GM23338 (cell line): ENCODE results near the gene ZNF76.

Experiments
- EZH2 ChIP-seq: fragments of 200-600 bp; sonication (generic); IDR thresholded peaks from one replicate; pipeline ENCODE4 v1.8.0; 2017; ENCODE audit warnings: antibody characterized with exemption, mild to moderate bottlenecking, low read depth; ENCODE audit not compliant: unreplicated experiment
- EZH2phosphoT487 ChIP-seq: fragments of 200-600 bp; sonication (generic); IDR thresholded peaks from one replicate; pipeline ENCODE4 v1.8.1; 2018; ENCODE audit warnings: antibody characterized with exemption; ENCODE audit not compliant: unreplicated experiment
- JUNB ChIP-seq: IDR thresholded peaks from one replicate; pipeline ENCODE4 v1.6.1; 2016; ENCODE audit warnings: antibody characterized with exemption; ENCODE audit not compliant: unreplicated experiment
- POLR2AphosphoS5 ChIP-seq: IDR thresholded peaks from 2 replicates; pipeline ENCODE4 v1.6.1; 2016; ENCODE audit warnings: antibody characterized with exemption, low read depth
- TF ChIP-seq, protein P1 (sequence below), 2 experiments: fragments of 200-600 bp in 1 of 2; sonication (generic) in 1 of 2; conservative IDR thresholded peaks; 2 replicates each; pipeline versions ENCODE4 v1.5.1 to v1.6.1; 2016 to 2017; ENCODE audit warnings: antibody characterized with exemption in 2 of 2, low read depth in 2 of 2, mild to moderate bottlenecking in 2 of 2, moderate library complexity in 1 of 2

DNA sequence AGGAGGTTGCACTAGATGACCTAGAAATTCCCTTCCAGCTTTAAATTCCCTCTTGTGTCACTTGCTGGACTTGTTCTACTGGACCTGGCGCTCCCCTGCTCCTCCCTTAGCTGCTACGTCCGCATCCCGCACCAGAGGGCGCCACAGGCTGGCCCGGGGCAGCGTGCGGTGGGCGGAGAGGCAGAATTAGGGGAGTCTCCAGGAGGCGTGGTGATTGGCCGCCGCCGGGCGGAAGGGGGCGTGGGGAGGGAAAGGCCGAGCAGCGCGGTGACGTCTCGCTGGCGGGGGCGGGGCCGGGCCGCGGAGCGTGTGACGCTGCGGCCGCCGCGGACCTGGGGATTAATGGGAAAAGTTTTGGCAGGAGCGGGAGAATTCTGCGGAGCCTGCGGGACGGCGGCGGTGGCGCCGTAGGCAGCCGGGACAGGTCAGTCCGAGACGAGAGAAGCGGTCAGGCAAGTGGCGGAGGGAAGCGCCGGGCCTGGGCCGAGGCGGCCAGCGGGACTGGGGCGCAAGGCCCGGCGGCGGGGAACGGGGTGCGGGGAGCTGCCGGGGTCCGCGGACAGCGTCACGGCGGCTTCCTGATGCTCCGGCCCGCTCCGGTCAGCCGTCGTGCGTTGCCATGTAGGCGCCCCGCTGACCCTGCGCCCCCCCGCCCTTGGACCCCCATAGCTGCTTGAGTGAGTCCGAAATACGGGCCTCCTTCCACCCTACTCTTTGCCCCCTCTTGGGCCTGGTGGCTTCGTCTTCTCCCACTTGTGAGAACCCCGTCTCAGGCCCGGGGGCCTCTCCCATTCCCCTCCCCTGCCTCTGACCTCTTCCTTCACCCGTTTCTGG lies 82.9 kb downstream of the ZNF76 start, which contains the start of gene PPARD:
- TF ChIP-seq, protein P1, sequence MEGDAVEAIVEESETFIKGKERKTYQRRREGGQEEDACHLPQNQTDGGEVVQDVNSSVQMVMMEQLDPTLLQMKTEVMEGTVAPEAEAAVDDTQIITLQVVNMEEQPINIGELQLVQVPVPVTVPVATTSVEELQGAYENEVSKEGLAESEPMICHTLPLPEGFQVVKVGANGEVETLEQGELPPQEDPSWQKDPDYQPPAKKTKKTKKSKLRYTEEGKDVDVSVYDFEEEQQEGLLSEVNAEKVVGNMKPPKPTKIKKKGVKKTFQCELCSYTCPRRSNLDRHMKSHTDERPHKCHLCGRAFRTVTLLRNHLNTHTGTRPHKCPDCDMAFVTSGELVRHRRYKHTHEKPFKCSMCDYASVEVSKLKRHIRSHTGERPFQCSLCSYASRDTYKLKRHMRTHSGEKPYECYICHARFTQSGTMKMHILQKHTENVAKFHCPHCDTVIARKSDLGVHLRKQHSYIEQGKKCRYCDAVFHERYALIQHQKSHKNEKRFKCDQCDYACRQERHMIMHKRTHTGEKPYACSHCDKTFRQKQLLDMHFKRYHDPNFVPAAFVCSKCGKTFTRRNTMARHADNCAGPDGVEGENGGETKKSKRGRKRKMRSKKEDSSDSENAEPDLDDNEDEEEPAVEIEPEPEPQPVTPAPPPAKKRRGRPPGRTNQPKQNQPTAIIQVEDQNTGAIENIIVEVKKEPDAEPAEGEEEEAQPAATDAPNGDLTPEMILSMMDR (conservative IDR thresholded peaks at IDR 0.05; ENCODE audit: low read depth in 2 of 2) = peak; percentile 96 to 99
- no peak for TF ChIP-seq EZH2
- TF ChIP-seq POLR2AphosphoS5 = peak; percentile 77
- TF ChIP-seq EZH2phosphoT487 = no peak
- no peak for TF ChIP-seq JUNB
